ENCODE measurements around the gene APOL6. TPM values are rescaled to one million over a fixed set of nuclear protein-coding genes. Genes with fewer than 3 reads are reported as not detected.
A peak's percentile ranks its signal among the peaks of the same experiment; 100 is the strongest.

The APOL6 gene
- 2.6 and 3.3 TPM in 2 replicates for total RNA-seq (2014; rRNA removed; shearing (Covaris generic))

GRCh38 chr22:35648066-35649025 lies at the start of gene APOL6:
APOL6 (plus strand) TSS chr22:35648446; CDS start chr22:35656426, 7,980 bp downstream.
- DNase-seq (ENCODE audit: low spot score), result peak; percentile 45

GRCh38 chr22:35599364-35599763 lies 48.9 kb upstream of the APOL6 start:
- no peak for DNase-seq (ENCODE audit: low spot score)

GRCh38 chr22:35600476-35600875 lies 47.8 kb upstream of the APOL6 start:
- no peak for DNase-seq (ENCODE audit: low spot score)

GRCh38 chr22:35601013-35601580 lies 47.1 kb upstream of the APOL6 start:
- DNase-seq (ENCODE audit: low spot score), result no peak

- DNase-seq (ENCODE audit: low spot score), result peak; percentile 71
Measured at GRCh38 chr22:35601743-35602615, 46.3 kb upstream of the APOL6 start.

GRCh38 chr22:35604621-35605368 lies 43.5 kb upstream of the APOL6 start:
- DNase-seq (ENCODE audit: low spot score), result peak; percentile 68

- DNase-seq (ENCODE audit: low spot score), result no peak
Measured at GRCh38 chr22:35605369-35605680, 42.9 kb upstream of the APOL6 start.

- no peak for DNase-seq (ENCODE audit: low spot score)
Measured at GRCh38 chr22:35605851-35606481, 42.3 kb upstream of the APOL6 start.

GRCh38 chr22:35606916-35607315 lies 41.3 kb upstream of the APOL6 start:
- DNase-seq (ENCODE audit: low spot score), result no peak

- DNase-seq (ENCODE audit: low spot score), result no peak
Measured at GRCh38 chr22:35608088-35608487, 40.2 kb upstream of the APOL6 start.

- DNase-seq (ENCODE audit: low spot score), result no peak
Measured at GRCh38 chr22:35609261-35609660, 39.0 kb upstream of the APOL6 start.

GRCh38 chr22:35609761-35610160 lies 38.5 kb upstream of the APOL6 start:
- DNase-seq (ENCODE audit: low spot score), result no peak

GRCh38 chr22:35610741-35611140 lies 37.5 kb upstream of the APOL6 start:
- DNase-seq (ENCODE audit: low spot score), result no peak

- DNase-seq (ENCODE audit: low spot score), result no peak
Measured at GRCh38 chr22:35611200-35611890, 36.9 kb upstream of the APOL6 start.

GRCh38 chr22:35611891-35612576 lies 36.2 kb upstream of the APOL6 start:
- no peak for DNase-seq (ENCODE audit: low spot score)

- DNase-seq (ENCODE audit: low spot score), result no peak
Measured at GRCh38 chr22:35612903-35613302, 35.3 kb upstream of the APOL6 start.

- no peak for DNase-seq (ENCODE audit: low spot score)
Measured at GRCh38 chr22:35614404-35614803, 33.8 kb upstream of the APOL6 start.

- no peak for DNase-seq (ENCODE audit: low spot score)
Measured at GRCh38 chr22:35615156-35615555, 33.1 kb upstream of the APOL6 start.

- DNase-seq (ENCODE audit: low spot score), result no peak
Measured at GRCh38 chr22:35616043-35616442, 32.2 kb upstream of the APOL6 start.
